Keratinocyte (primary cell): ENCODE results near the gene EPAS1.

Source experiments
- EZH2 ChIP-seq: IDR thresholded peaks from one replicate; pipeline ENCODE4 v1.6.1; 2012; ENCODE audit warnings: inconsistent platforms, mild to moderate bottlenecking, low read length, moderate library complexity
- TF ChIP-seq, protein P1 (sequence below), 3 experiments: IDR thresholded peaks in 1 of 3; conservative IDR thresholded peaks in 1 of 3; optimal IDR thresholded peaks in 1 of 3; 2 replicates in 2 of 3; 3 replicates in 1 of 3; pipeline versions ENCODE3 to v1.5.1; 2011; ENCODE audit warnings: low read length in 3 of 3, mild to moderate bottlenecking in 3 of 3, moderate library complexity in 2 of 3, control low read depth in 1 of 3, inconsistent platforms in 1 of 3; ENCODE audit not compliant: insufficient read depth in 2 of 3; ENCODE audit errors: extremely low read depth in 1 of 3

DNA sequence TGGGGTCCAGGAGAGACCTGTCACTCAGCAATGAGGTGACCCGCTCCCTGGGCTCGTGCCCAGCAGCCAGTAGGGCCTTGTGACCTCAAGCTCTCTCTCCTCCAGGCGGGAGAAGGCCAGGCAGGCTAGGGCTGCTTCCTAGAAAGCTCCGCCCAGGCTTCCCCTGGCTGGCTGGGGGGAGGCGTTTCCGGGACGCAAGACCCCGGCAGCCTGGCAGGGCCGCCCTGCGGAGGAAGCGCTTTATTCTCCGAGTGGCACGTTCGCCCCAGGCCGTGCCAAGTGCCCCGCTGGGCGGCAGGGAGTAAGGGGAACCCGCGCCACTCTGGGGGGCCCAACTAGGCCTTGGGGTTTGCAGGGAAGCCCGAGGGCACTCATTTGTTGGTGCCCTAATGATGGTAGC is 21.2 kb upstream of the EPAS1 start:
- TF ChIP-seq, protein P1, sequence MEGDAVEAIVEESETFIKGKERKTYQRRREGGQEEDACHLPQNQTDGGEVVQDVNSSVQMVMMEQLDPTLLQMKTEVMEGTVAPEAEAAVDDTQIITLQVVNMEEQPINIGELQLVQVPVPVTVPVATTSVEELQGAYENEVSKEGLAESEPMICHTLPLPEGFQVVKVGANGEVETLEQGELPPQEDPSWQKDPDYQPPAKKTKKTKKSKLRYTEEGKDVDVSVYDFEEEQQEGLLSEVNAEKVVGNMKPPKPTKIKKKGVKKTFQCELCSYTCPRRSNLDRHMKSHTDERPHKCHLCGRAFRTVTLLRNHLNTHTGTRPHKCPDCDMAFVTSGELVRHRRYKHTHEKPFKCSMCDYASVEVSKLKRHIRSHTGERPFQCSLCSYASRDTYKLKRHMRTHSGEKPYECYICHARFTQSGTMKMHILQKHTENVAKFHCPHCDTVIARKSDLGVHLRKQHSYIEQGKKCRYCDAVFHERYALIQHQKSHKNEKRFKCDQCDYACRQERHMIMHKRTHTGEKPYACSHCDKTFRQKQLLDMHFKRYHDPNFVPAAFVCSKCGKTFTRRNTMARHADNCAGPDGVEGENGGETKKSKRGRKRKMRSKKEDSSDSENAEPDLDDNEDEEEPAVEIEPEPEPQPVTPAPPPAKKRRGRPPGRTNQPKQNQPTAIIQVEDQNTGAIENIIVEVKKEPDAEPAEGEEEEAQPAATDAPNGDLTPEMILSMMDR (optimal IDR thresholded peaks at IDR 0.05 in 1 of 3, IDR thresholded peaks at IDR 0.05 in 1 of 3, conservative IDR thresholded peaks at IDR 0.05 in 1 of 3; ENCODE audit: extremely low read depth in 1 of 3, insufficient read depth in 2 of 3, low read length in 3 of 3), result no peak
- TF ChIP-seq EZH2, result no peak
